GM21515 (cell line): Measurements from ENCODE around the gene TRERF1.

Source experiments
- ATAC-seq: cut with Tn5 transposase; IDR thresholded peaks from one replicate; pipeline ENCODE4 v1.9.1; 2021; ENCODE audit not compliant: unreplicated experiment

Gene TRERF1

DNA sequence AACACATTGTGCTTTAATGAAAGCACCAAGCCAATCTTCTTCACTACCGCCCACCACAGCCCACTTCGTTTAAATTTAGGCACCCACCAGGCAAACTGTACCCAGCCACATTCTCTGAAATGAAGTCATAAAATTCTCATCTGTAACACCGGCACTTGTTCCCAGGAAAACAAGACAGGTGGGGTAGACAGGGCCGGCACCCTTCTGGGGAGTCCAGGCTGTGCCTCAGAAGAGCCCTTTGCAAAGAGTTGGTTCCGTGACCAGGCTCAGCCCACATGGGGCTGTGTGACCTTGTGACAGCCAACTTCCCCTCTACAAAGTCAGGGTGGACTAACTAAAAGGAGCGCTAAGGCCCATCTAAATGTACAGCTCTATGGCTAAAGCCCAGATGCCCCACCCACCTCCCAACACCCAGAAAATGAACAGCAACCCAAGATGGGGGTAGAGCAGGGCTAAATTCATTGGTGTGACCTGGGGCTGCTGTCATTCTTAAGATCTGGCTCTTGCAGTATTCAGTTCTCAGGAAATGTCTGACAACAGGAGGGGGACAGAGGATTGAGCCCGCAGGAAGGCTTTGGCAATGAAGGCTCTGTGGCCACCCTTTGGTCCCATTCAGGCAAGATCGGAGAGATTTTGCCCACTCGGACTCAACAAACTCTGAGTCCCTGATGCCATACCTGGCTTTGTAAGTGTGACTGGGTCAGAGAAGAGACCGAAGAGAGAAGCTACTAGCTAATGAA, 56.7 kb downstream of the TRERF1 start:
- ATAC-seq, result no peak

- ATAC-seq, result no peak
Measured at GRCh38 chr6:42394151-42394550, 57.6 kb downstream of the TRERF1 start.

GRCh38 chr6:42393339-42393738, 58.4 kb downstream of the TRERF1 start:
- no peak for ATAC-seq

- no peak for ATAC-seq
Measured at GRCh38 chr6:42392833-42393232, 58.9 kb downstream of the TRERF1 start.

DNA sequence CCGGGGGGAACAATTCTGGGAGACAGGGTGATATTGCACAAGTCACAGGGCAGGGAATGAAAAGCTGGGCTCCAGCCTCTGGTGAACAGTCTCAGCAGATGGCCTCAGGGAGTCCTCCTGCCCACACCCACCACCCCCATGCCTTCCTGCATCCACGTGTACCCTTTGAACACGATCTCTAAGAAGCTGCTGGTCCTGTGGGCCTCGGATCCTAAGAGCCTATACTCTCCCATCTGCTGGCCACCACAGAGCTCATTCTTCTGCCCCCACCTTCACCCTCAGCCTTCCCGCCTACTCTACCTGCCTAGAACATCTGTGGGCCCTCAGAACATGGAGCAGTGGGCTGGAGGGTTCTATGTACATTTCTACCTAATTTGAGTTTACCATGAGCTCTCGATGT, 60.3 kb downstream of the TRERF1 start:
- ATAC-seq, result no peak

- no peak for ATAC-seq
Measured at GRCh38 chr6:42390228-42390934, 61.3 kb downstream of the TRERF1 start.

- ATAC-seq, result no peak
Measured at GRCh38 chr6:42389736-42390135, 62.0 kb downstream of the TRERF1 start.

GRCh38 chr6:42388046-42388445, 63.7 kb downstream of the TRERF1 start:
- ATAC-seq, result no peak

DNA sequence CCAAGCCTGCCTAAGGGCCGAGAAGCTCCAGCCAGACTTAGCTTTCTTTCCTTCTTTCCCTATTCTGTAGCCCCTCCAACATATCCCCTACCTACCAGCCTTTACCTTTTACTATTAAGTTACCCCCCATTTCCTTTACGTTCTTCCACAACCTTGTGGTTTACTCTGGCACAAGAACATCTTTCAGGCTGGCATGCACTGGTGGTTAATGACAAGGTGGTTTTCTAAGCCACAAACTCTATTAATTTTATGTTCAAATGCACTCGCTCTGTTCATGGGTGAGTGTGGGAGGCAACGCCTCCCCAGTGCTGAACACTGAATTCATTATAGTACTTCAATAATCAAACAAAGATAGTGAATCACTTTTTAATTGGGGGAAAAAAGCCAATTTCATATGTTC, 64.4 kb downstream of the TRERF1 start:
- ATAC-seq, result no peak

GRCh38 chr6:42385339-42385738, 66.4 kb downstream of the TRERF1 start:
- ATAC-seq, result no peak

DNA sequence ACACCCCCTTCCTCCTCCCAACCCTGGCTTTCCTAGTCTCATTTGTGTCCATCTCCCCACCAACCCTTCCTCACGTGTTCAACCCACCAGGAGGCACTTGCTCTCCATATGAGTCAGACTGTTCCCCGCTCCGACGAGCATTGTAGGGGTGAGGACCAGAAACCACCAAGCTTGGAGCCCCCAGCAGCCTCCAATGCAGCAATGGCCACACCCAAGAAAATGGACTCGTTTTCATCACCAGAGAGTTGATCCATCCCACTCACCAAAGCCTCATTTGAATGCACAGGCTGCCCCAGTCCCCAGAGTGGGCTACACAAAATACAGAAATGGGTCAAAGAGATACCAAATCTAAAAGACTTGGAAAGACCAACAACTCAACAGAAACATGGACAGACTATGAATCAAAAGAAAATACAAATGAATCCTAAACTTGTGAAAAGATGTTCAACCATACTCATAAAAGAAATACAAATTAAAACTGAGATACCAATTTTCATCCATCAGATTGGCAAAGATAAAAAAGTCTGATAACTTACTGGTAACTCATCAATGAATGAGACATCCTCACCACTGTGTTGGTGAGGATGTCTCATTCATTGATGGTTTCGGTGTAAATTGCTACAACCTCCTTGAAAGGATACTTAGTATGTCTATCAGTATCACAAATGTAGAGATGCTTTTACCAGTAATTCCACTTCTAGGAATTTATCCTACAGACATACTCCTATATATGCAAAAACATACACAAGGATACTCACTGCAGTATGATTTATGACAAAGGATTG, 68.1 kb downstream of the TRERF1 start:
- no peak for ATAC-seq

- no peak for ATAC-seq
Measured at GRCh38 chr6:42381850-42382249, 69.9 kb downstream of the TRERF1 start.

- ATAC-seq, result no peak
Measured at GRCh38 chr6:42380228-42380979, 71.3 kb downstream of the TRERF1 start.

GRCh38 chr6:42378536-42378935, 73.2 kb downstream of the TRERF1 start:
- ATAC-seq, result no peak

GRCh38 chr6:42378125-42378524, 73.6 kb downstream of the TRERF1 start:
- ATAC-seq, result no peak

DNA sequence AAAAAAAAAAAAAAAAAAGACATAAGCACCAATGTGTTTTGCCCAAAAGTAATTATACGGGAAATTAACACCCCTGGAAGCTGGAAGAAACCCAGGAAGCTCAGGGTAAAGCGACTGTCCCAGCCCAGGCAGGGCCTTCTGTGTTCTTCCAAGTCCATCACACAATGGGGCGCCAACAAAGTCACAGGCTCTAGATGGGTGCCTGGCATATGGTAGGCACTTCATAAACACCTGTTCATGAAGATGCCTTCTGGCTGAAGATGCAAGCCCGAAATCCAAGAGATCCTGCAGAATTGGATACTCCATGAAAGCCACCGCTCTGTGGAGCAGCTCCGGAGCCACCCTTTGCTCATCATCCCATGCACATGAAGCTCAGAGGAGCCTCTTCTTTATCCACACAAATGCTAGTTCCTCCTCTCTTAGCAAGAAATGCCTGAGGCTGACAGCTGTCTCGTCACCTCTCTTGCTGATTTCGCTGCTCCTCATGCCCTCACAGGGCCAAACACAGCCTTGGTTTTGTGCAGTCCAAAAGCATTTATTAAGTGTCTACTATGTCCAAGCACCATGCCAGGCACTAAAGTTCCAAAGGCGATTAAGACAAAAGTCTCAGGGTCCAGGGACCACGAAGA, 76.6 kb downstream of the TRERF1 start:
- no peak for ATAC-seq

DNA sequence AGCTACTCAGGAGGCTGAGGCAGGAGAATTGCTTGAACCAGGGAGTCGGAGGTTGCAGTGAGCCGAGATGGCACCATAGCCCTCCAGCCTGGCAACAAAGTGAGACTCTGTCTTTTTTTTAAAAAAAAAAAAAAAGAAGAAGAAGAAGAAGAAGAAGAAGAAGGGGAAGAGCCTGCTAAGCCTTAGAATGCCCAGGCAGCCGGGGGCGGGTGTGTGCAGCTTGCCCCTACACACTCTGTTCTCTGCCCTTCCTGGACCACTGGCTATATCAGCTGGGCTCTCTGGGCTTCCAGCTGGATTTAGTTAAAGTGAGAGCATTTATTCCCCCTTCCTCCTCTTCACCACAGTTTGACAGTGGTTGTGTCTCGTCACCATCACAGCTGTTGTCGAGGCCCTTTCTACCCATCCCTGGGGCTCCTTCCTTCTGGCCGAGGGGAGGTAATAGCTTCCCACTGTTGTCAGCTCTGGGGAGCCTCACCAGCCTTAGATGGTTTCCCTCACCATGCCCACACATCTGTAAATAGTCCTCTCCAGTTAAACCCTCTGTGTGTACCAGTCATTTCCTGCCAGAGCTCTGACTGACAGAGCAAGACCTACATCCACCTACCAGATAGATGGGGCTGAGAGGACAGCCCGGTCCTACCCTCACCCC, 77.6 kb downstream of the TRERF1 start:
- no peak for ATAC-seq

GRCh38 chr6:42372699-42373098, 79.0 kb downstream of the TRERF1 start:
- ATAC-seq, result no peak

DNA sequence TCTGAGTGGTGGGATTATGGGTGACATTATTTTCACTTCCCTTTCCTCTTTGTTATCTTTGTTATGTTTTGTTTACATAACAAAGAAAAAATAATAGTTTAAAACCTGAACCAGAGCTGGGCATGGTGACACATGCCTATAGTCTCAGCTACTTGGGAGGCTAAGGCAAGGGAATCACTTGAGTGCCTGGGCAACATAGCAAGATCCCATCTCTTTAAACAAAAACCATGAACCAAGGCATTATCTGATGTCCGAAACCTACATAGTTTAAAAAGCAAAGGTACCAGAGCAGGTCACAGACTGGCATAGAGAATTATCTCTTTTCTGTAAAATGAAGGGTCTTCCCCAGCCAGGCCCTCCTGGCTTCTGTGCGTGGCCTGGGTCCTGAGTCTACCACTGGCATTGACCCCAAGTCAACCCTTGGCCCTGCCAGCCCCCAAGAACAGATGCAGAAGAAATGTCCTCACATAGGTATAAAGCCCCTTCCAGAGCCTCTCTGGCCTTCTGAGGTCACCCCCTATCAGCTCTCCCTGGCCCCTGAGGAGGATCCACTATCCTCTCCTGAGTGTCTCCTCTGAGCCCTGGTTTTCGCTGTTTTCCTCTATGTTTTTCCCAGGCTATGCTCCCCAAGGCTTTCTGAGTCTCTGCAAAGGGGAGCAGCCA, 81.3 kb downstream of the TRERF1 start:
- ATAC-seq, result no peak

GRCh38 chr6:42369568-42369967, 82.2 kb downstream of the TRERF1 start:
- ATAC-seq, result no peak
